A204.1 (cell line): ENCODE results near the gene ABI3.

ENCODE experiments used
- FAIRE-seq: peaks from 2 replicates; lab custom pipeline; 2012; peaks lifted over from hg19 to GRCh38; lab: Jason Lieb, UNC

The ABI3 gene

DNA sequence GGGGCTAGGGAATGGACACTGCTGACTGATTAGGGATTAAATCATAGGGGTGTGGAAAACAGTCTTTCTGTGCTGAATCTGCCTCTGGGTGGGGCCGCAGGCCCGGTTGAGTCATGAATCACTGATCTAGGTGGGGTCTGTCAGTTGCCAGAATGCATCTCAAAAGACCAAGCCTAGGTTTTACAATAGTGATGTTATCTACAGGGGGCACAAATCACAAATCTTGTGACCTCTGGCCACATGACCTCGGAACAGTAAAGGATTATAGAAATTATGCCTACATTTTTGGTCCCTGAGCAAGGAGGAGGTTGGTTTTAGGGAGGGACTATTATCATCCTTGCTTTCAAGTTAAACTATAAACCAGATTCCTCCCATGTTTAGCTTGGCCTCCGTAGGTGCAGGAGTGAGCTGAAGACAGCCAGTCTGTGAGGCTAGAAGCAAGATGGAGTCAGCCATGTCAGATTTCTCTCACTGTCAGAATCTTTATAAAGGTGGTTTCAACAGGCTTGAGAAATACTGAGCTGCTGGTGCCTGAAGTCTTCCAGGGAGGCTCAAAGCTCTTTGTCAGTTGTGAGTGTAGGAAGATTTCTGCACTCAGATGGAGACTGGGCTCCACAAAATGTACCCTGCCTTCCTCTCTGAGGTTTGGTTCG is 13.0 kb upstream of the ABI3 start:
- FAIRE-seq, result no peak

DNA sequence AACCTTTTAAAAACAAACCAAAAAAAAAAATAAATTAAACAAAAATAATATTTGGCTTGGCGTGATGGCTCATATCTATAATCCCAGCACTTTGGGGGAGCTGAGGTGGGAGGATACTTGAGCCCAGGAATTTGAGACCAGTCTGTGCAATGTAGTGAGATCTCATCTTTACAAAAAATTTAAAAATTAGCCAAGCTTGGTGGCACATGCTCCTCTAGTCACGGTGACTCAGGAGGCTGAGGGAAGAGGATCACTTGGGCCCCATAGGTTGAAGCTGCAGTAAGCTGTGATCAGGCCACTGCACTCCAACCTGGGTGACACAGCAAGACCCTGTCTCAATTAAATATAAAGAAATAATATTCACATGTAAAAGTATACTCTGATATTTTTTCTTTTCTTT is 12.3 kb upstream of the ABI3 start:
- FAIRE-seq, result no peak

DNA sequence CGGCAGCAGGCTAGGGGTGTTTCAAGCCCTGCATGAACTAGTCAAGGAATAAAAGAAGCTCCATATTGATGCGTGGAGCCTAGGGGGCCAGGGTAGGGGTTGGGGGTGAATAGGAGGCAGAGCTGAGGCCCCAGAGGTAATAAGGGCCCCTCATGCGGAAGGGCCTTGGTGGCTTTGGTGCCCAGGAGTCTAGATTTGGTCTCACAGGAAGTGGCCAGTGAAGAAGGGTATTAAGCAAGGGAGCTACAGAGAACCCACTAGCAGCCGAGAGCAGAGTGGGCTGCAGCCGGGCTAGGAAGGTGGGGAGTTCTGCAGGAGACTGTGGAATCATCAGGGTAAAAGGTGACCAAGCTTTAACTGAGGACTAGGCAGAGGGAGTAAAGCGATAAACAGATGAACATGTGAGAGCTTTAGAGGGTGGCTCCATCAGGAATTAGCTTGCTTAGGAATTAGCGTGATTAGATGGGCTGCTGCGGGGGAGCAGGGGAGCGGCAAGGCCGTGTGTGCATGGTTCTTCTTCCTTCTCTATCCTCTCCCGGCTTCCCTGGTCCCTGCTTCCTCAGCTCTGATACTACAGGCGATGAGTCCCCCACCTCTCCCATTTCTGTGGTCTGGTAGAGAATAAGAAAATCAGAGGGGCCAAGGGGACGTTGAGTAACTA is 10.0 kb upstream of the ABI3 start:
- FAIRE-seq, result no peak

DNA sequence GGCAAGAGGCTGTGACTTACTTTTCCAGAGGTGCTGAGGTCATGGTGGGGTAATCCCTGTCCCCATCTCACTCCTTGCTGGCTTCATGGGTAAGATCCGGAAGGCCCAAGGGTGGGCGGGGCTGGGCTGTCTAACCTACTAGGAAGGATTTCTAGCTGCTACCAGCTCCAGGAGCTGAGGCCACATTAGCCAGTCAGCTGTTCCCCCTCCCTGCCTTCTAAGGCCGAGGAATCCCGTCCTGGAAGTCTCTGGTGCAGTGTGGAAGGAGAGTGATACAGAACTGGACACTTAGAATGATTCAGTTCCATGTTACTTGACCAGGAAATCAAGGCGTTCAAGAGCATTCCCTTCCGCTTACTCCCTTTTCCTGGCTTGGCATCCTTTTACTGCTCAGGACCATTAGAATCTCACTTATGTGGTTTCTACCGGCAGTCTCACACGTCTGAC is 9.0 kb upstream of the ABI3 start:
- FAIRE-seq, result no peak

DNA sequence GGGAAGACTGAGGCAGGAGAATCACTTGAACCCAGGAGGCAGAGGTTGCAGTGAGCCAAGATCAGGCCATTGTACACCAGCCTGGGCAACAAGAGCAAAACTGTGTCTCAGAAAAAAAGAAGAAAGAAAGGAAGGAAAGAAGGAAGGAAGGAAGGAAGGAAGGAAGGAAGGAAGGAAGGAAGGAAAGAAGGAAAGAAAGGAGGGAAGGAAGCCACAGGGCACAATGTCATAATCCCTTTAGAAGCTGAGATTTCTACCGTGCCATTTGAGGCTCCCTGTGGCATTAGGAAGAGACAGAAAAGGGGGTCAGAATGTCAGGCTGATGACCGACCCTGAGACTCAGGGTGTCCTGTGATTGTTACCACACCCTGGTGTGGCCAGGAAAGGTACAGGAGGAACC is 6.7 kb upstream of the ABI3 start:
- no peak for FAIRE-seq

DNA sequence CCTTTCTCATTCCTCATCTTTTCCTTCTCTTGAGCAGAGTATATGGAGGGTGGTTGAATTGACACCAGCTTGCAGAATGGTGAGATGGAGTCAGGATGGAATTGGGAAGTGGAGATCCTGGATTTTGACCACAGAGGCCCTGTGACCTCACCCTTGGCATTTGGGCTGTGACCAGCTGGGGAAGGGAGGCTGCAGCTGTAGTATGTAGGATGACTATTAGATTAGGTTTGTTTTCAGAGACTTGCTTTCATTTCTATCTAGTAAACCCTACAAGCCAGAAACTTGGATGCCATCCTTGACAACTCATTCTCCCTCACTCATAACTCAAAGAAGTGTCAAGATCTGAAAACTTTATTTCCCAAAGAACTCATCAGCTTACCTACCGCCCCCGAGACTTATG is 6.0 kb upstream of the ABI3 start:
- FAIRE-seq, result no peak

DNA sequence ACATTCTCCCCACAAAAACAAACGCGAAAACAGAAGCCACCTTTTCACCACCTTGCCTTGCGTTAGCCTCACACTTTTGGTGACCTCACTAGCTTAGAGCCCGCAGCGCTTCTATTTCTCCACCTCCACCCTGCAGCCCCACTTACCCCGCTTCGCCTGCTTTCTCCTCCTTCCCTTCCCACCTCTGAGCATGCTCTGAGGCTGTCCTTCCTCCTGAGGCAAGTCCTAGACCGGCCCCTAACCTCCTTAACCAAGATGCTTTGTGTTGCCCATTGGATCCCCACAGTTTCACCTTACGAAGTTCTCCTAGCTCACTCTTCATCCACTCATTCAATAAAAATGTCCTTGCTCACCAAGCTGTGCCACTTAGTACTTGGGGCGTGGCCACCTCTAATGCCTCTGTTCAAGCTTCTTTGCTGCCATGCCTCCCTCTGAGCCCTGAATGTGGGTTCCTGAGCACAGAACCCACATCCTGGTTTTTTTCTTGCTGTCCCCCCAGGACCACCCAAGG is 1.4 kb upstream of the ABI3 start:
- FAIRE-seq, result no peak

DNA sequence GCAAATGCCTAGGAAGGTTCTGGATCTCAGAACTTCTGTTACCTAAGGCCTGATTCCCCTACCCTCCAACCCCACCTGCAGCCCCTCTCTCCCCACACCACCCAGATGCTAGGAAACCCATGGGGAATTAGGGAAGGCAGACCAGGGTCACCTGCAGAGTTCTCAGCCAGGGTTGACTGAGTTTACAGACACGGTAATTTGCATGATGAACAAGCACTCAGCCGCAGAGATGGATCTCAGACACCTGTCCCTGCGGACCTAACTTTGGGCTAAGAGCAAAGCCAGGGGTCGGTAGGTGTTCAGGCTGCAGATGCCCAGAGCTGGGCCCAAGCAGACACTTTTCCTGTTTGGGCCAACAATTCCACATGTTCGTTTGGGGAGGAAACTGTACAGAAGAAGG is 2.9 kb downstream of the ABI3 start:
- FAIRE-seq, result no peak

DNA sequence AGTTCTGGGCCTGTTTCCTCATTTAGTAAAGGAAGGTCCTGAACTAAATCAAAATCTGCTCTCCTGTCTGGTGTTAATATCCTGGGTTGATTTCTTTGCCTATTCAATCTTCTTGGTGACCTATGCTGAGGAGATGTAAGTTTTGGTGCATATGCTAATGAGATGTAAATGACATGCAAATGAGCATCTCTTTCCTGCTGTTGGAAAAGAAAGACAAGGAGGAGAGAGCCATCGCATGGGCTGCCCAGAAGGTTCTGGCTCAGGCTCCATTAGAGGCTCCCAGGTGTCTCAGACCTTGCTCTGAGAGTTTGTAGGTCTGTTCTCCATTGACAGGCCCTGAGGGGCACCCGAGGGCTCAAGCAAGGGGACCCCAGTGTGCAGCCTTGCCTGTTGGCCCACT is 3.3 kb downstream of the ABI3 start:
- FAIRE-seq, result no peak

DNA sequence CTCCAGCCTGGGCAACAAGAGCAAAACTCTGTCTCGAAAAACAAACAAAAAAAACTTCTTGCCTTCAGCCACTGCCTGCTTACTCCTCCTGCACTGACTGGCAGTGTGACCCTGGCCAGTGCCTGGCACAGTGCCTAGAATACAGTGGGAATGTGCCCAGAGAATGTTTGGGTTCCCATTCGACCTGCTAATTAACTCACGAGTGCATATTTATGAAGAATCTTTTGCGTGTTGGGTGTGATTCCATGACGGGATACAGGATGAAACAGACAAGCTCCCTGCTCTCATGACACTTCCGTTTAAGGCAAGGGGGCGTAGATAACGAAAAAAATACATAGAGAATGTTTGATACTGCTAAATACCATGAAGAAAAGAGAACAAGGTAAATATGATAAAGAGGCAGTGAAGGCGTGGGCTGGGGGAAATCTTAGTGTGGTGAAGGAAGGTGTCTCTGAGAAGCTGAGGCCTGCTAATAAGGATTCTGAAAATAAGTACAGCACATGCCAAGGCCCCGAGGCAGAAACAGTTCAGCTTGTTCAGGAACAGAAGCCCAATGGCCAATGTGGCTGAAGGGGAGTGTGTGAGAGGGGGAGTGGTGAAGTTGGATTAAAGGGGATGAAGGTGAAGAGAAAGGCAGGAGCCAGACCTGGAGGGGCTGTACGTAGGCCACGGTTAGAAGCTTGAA is 4.3 kb downstream of the ABI3 start:
- no peak for FAIRE-seq

DNA sequence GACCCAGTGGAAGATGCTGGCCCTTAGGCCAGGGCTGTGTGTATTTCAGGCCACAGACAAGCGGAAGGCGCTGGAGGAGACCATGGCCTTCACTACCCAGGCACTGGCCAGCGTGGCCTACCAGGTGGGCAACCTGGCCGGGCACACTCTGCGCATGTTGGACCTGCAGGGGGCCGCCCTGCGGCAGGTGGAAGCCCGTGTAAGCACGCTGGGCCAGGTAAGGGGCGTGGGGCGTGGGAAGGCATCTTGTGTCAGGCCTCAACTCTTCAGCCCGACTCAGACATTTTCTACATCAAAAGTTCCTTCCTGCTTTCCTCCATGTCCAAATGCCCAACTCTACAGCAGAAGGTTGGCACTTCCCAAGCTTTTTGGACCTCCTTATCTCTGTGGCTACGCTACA is 6.0 kb downstream of the ABI3 start:
- FAIRE-seq, result no peak

DNA sequence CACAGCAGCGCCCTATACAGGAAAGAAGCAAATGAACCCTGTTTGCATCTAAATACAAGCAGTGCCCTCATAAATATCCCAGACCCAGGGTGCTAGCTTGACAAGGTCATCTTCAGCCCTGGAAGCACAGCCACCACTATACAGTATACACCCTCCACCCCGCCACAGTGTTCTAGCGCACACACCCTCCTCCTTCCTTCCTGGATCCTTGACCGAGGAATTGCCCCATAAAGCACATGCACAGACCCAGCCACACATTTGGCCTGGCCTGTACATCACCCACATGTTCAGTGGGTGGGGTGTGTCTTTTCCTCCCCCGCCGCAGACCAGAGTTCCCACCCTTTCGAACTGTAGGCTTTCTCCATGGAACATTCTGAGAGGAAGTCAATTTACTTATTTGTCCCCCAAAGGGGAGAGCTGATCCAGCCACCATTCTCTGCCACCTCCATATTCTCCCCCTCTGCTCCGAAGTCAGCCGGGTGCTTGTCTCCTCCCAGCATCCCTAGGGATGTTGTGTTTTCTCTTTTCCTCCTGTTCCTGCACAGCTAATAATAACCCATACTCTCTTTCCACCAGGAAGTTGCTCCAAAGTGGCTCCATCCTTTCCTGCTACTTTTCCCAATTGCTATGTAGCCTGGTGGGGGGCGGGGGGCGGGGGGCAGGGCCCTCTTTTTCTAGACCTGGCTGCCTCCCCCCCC is 6.6 kb downstream of the ABI3 start:
- FAIRE-seq, result no peak

DNA sequence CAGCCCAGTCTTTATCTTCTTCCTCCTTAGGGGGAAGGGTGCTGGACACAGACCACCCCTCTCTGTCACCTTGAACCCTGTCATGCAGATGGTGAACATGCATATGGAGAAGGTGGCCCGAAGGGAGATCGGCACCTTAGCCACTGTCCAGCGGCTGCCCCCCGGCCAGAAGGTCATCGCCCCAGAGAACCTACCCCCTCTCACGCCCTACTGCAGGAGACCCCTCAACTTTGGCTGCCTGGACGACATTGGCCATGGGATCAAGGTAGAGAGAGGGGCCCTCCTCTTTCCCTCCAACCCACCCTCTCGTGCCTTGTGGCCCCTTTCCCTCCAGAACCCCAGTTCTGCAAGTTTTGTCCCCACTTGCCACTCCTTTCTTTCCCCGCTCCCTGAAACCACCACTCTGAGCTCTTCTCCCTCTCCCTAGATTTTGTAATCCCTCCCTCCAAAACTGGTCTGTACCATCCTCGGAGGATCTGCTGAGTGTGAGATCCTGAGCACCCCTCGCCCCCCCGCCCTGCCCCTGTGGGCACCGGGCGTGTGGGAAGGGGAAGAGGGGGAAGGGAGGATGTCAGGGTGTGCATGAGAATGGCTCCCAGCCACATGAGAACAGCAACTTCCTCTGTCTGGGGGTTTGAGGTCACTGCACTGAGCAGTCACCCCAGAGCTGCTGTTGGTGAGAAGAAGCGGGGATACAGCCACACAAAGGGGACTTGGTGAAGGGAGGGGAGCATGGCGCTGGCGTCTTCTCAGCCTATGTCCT is 7.3 kb downstream of the ABI3 start:
- no peak for FAIRE-seq

DNA sequence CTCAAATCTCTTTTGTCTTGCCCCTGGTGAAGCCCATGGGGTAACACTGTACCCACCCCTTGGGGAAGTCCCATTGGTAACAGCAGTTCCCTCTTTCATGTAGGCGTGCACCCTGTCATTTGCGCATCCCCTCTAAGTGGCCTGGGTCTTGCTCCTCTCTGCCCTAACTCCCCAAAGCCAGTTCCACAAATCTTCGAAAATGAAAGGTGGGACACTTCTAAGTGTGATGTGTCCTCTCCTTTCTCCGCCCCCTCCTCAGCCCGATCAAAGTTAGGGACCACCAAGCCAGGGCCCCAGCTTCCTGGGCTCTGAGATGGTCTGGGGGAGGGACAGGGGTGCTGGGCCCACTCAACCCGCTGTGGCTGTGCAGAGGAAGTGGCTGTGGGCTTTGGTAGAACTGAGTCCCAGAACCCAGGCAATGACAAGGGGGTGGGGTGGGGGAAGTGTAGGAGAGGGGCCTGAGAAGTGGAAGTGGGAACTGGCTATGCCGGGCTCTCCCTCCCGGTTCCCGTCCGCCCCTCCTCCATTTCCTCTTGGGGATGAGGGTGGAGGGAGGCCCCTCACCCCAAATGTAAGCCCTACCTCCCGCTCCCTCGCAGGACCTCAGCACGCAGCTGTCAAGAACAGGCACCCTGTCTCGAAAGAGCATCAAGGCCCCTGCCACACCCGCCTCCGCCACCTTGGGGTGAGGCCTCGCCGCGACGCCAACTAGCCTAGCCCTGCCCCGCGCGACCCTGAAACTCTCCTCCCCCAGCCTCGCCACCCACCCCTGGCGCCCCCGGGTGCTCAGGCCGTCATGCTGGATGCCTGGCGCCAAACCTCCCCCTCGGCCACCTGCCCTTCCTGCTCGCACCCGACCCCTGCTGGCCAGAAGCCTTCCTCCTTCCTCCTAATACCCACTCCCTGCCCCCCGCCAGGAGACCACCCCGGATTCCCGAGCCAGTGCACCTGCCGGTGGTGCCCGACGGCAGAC is 8.7 kb downstream of the ABI3 start:
- no peak for FAIRE-seq

DNA sequence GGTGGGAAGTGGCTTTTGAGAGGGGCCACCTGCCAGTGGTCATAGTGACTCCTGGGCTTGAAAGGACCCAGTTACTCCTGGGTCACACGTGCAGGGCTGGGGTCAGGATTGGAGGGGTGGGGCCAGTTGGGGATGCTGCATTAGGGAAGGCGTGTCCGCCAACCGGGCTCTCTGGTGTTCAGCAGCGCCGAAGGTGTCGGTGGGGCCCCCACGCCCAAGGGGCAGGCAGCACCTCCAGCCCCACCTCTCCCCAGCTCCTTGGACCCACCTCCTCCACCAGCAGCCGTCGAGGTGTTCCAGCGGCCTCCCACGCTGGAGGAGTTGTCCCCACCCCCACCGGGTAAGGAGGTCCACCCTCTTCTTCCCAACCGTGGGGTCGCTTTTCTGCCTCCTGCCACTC is 9.5 kb downstream of the ABI3 start:
- no peak for FAIRE-seq

DNA sequence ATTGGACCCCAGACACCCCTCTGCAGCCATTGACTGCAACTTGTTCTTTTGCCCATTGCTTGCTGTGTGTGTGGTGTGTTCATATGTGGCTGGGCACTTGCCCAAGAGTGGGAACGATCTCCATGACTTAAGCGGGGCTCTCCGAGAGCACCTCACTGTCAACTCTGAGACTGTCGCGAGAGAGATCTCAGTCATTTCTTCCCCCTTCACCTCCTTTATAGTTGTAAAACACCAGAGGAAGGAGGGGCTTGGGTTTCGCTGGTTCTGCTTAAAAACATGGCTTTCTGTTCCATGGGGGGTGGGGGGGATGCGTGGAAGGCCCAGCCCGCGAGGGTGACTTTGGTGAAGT is 12.6 kb downstream of the ABI3 start:
- no peak for FAIRE-seq

DNA sequence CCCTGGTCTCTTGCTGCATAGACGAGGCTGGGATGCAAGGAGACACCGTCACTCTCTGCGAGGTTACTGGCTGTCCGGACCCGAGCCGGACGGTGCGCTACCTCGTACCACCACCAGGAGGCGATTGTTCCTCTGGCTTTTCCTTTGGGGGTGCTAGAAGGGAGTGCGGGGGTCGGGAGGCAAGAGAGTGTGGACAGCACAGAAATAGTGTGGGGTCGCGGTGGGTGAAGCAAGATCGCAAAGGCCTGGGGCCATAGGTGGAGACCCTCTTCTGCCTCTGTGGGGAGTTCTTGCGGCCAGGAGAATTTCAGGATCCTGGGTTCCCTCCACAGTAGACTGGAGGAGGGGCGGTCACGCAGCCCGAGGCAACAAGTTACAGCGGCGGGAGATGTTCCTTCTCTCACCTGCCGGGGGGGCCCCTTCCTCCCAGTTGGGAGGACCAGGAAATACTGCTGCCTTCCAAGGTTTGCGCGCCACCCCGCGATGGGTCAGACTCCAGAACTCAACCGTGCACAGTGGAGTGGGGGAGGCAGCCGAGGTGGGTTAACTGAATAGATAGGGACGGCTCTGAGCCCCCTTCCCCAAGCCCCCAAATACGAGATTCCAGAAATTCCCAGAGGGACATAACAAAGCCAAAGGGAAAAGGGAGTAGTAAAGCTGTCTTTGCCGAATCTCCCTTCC is 13.2 kb downstream of the ABI3 start:
- no peak for FAIRE-seq

DNA sequence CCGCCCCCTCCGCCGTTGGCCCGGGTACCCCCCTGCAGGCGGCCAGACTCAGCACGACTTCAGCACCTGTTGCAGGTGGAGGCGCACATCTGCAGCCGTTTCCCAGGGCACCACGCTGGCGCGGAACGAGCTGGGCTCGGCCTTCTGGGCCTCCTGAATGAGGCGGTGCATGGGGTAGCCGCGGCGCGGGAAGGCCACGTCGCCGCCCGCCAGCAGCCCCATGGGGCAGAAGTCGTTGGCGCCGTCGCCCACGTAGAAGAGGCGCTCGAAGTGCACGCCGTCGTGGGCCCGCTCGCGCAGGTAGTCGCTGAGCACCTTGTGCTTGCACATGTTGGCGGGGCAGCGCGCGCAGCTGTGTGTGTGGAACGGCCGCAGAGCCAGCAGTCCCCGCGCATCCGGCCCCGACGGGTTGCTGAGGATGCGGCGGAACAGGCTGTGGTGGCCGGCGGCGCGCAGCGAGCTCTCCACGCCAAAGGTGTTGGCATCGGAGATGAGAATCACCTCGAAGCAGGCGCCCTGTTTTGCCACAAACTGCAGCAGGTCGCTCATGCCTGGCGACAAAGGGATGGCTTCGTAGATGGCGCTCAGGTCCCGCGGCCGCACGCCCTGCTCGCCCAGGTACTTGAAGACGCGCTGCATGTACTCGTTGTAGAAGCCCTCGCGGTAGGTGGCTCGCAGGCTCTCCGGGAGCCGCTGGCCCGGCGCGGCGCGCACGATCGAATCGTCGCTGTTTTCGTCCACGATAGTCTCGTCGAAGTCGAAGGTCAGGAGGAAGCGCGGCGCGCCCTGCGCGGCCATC is 13.9 kb downstream of the ABI3 start:
- no peak for FAIRE-seq

DNA sequence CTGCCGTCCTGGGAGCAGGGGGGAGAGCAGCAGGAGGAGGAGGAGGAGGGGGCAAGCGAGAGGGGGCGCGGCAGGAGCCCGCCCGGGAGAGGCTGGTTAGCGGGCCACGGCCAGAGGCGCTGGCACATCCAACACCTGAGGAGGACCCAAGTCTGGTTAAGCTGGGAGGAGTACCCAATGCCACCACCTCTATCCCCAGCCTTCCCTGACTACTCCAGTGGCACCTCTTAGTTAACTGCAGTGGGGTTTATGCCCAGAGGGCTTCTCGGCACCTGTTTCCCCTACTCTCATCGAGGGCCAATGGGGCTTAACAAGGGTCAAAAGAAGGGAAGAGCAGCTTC is 14.5 kb downstream of the ABI3 start:
- no peak for FAIRE-seq
